Measurements from ENCODE around the gene CDH23.
A peak's percentile ranks its signal among the peaks of the same experiment; 100 is the strongest.

GRCh38 chr10:71769279-71769823 lies 372.6 kb downstream of the CDH23 start:
- TF ChIP-seq CTCF (IDR thresholded peaks at IDR 0.05) (no peak), POLR2A (IDR thresholded peaks at IDR 0.05) (peak in 1 of 4 donors; percentile 15), EP300 (IDR thresholded peaks at IDR 0.05) (no peak)

Measured in upper lobe of left lung (tissue), 4 donors.